EH (cell line): ENCODE results near the gene DNAJB1.
A peak's percentile ranks its signal among the peaks of the same experiment; 100 is the strongest.

ENCODE experiments used
- DNase-seq: peaks from one replicate; pipeline ENCODE4 v3.0.0-alpha.2; 2015; ENCODE audit warnings: low read depth

Gene DNAJB1

GRCh38 chr19:14496029-14496833, 22.0 kb downstream of the DNAJB1 start, which contains the start of gene GIPC1:
Gene GIPC1, minus strand, starts transcription at chr19:14496127. Its CDS starts 13,151 bp downstream, at chr19:14482976.
- peak; percentile 98 for DNase-seq

DNA sequence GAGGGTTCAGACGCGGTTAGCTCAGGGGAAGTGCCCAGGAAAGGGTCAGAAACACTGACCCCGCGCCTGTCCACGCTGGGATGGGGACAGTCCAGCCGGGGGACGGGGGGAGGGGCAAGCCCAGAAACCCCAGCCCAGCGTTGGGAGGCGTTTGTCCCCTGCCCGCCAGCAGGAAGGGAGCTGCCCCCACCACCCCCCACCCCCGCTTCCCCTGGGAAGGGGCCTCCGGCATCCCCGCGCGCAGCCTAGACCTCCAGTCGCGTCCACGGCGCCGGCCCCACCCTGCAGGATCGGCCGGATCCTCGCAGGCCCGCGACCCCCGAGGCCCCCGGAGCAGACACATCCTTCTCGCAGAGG, 22.5 kb downstream of the DNAJB1 start:
- no peak for DNase-seq

DNA sequence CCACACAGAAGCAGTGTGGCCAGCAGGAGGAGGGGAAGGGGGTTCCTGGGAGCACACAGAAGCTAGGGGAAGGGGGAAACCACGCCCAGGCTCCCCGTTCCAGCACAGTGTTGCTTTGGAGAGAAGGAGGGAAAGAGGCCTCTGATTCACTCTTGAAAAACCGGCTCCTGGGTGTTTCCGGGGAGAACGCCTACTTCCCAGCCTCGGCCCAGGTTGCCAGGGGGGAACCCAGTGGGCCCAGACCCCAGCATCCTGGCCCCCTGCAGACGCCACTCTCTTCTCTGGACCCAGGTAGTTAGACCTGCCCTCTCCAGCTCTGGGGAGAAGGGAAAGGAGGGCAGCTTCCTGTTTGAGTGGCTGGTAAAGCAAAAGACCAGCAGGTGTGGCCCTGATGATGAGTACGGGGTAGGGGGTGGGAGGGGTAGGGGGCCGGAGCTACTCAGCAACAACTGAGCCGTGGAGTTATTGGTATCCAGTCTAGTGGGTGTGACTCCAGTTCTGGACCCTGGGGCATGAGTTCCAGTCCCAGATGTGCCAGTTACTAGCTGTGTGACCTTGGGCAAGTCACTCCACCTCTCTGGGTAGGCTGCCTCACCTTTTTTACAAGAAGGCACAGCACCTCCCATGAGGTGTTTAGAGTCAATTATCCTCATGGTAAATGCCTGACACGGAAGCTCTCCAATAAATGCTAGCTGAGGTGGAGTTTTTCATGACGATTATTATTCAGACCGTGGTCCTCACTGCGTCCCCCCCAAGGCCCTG, 23.1 kb downstream of the DNAJB1 start:
- DNase-seq: peak; percentile 29

DNA sequence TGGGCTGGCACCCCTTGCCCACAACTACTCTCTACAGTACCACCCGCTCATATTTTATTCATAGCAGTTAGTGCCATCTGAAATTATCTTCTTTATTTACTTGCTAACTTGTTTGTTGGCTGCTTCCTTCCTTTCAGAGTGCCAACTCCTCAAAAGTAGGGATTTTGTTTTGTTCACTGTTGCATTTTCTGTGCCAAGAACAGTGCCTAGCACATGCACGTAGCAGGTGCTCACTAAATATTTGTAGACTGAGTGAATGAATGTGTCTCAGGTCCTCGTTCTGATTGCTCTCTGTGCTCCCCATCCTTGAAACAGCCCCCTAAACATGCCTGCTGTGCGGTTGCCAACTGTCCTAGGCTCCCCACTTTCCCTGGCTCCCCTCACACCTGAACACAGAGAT, 23.8 kb downstream of the DNAJB1 start:
- DNase-seq: no peak

GRCh38 chr19:14492756-14493337, 25.4 kb downstream of the DNAJB1 start:
- DNase-seq: no peak

- no peak for DNase-seq
These were observed 30.6 kb downstream of the DNAJB1 start for GRCh38 chr19:14487370-14488125.

DNA sequence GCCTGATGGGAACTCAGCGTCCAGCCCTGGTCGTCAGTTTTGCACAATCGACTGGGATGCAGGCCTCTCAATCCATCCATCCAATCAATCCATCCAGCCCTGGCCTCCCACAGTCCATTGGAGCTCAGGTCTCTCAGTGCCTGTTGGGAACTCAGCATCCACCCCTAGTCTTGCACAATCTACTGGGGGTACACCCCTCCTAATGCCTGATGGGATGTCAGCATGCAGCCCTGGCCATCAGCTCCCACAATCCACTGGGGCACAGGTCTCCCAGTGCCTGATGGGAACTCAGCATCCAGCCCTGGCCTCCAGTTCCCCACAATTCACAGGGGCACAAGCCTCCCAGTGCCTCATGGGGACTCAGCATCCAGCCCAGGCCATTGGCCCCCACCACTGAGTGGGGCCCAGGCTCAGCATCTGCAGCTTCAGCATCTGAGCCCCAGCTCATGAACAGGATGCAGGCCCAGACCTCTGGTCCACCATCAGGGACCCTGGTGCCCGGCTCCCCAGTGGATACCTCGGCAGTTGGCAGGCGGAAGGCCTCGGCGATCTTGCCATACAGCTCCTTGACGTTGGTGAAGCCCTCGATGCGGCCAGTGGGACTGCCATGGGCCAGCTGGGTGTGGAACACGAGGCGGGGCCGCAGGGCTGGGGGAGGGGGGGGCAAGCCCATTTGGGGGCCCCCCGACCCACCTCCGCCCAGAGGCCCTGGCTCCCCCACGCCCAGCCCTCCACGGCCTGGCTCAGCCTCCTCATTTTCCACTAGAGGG, 35.8 kb downstream of the DNAJB1 start:
- DNase-seq: no peak

GRCh38 chr19:14480700-14481079, 37.5 kb downstream of the DNAJB1 start:
- DNase-seq: peak; percentile 62

DNA sequence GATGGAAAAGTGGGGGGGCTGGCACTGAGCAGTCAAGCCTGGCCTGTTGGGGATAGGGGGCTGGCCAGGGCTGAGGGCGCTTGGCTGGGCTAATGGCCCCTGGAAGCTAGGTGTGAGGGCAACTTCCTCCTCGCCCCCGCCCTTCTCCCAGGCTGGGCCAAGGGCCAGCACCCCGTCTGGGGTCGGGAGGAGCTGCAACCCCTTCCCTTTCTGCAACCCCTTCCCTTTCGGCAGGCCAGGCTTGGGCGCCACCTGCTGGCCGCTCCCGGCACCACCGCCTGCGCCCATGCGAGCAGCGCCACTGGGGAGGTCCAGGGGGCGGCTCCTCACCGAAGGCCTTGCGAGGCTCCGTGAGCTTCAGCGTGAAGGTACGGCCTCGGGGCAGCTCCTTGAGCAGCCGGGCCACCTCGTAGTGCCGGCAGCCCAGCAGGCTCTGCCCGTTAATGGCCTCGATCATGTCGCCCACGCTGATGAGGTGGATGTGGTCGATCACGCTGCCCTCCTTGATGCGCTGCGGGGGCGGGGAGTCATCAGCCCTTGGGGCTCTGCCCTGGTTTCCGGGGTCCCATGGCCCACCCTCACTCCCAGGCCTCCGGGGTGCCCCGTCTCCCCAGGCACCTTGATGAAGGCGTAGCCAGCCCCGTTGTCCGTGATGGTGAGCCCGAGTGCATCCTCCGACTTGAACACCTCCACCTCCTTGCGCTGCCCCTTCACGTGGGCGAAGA, 38.1 kb downstream of the DNAJB1 start:
- peak; percentile 24 for DNase-seq

DNA sequence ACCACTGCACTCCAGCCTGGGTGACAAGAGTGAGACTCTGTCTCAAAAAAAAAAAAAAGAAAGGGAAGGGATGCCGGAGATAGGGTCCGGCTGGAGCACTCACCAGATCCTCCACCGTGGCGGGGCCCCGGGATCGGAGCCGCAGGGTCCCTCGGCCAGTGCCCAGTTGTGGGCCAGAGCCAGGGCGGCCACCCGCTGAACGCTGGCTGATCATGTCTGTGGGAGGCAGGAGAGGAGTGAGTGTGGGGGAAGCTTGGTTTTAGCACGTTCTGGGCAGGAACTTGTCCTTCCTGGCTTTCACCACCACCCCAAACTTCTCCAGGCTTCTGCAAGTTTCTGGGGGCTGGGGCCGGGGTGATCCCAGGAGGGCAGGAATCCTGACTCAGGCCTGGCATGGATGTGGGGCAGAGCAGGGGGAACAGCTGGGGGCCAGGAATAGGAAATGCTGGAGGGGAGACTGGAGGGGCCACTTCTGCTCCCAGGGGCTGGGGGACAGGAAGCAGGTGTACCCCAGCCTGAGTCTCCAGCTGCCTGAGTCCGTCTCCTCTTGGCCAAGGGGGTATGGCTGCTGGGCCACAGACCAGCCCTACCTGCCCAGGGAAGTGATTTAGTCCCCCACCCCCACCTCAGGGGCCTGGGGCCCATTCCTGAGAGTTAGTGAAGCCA, 38.8 kb downstream of the DNAJB1 start:
- no peak for DNase-seq

DNA sequence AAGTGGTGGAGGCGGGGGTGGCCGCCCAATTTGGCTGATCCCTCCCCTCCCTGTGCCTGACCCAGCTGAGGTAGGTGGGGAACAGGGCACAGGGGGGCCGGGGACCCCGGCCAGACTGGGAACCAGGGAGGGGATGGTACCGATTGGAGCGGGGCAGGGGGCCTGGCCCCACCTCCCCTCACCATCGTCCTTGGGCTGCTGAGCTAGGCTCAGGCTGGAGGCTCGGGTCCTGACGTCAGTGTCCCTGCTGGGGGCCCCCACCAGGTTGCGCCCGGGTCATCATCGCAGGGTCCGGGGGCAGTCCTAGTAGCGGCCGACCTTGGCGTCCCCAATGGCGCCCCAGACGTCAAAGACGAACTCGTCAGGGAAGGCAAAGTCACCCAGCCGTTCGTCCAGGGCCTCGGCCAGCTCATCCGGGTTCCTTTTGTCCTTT, 40.1 kb downstream of the DNAJB1 start:
- DNase-seq: no peak

DNA sequence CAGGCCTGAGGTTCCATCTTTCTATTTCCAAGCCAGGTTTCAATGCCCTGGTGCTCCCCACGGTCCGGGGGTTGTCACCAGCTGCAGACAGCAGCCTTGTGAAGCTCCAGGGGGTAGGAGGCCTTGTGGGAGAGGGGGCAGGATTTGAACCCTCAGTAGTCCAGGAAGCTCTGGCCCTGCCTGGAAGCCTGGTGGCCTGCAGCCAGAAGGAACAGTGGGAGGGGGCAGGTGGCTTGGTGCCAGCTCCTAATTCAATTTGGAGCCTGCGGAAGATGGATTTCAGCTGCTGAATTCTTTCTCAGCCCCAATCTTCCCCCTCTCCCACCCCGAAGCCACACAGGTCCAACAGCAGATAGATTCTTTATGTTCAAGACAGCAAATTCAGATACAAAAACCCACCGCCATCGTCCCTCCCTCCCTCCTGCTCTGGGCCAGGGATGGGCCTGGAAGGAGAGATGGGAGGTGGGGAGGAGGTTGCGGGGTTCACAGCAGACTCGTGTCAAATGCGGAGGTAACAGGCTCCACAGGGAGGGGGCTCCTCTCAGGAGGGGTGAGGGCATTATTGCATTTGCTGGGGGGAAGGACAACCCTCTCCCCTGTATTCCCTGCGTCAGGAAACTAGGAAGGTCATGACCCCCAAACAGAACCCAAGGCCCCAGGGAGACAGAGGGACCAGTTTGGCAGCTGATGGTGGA, 40.6 kb downstream of the DNAJB1 start:
- no peak for DNase-seq

DNA sequence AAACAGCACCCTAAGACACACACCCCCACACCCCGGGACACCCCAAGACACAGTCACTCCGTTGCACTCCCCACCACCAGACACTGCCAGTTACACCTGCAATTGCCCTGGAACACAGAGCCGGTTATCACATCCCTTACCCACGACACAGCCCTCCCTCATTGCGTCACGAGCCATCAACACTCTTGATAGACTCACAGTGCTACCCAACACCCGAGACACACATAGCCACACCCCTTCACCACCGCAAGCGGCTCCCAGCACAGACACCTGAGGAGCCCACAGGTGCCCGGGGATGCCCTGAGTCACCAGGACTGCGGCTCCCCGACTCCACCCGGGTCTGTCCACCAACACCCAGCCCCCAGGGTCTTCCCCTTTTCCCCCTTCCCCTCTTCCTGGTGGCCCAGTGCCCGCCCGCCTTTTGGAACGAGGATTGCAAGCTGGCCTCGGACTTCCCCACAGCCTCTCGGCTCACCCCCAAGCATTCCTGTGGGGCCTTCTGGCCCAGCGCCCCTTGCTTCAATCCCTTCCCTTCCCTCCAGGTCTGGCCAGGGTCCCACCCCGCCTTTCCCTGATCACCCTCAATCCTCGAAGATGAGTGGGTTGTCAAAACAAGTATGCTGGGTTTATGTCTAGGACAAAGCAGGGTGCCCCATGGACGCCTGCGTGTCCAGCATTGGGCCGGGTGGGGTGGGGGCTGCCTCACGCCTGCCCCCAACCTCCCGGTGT, 41.4 kb downstream of the DNAJB1 start:
- DNase-seq: peak; percentile 59

DNA sequence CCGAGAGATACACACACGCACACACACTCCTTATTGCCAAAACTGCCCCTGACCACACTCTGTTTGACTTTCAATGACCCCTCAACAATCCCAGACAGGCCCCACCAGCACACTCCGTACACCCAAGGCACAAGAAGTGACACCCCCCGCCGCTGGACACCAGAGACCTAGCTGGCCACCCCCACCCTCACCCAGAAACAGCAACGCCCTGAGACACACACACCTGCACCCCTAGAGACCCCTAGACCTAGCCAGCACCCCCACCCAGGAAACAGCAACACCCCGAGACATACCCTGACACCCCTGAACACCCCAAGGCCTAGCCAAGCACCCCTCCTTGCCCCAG, 41.9 kb downstream of the DNAJB1 start:
- no peak for DNase-seq

DNA sequence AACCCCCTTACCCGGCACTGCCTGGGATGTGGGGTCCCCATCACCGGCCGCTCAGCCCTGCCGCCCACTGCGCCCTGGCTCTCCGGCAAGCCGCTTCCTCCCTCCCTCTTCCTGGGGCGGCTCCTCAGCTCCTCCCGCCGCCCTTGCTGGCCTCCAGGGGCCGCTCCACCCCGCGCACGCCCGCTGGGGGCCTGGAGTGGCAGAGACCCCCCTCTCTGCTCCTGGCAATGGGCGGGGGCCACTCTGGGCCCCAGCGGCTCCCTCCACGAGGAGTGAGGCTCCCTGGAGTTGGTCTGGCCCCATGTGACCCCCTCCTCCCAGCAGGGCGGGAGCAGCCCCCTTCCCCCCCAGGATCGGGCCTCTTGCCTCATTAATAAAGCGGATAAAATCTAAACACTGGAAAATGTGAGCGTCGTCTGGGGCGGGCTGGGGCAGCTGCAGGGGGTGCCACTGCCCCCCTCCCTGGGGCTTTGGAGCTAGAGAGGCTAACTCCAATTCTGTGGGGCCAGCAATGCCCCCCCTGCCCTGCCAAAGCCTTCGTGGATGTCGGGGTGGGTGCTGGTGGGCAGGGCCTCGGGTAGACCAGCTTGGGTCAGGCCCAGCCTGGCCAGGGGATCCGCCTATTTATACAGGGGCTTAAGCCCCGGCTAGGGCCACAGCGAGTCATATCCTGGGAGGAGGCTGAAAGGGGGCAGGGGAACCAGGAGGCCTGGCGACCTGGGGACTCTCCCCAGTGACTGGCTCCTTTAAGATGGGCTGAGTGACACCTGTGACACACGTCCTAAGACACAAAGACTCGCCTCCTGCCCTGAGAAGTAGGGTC, 42.7 kb downstream of the DNAJB1 start, which contains the start of gene PTGER1:
PTGER1 (minus strand) TSS at position 104 of the 823 bp plus-strand sequence. CDS start 1,034 bp downstream, outside the sequence.
- DNase-seq: peak; percentile 51

DNA sequence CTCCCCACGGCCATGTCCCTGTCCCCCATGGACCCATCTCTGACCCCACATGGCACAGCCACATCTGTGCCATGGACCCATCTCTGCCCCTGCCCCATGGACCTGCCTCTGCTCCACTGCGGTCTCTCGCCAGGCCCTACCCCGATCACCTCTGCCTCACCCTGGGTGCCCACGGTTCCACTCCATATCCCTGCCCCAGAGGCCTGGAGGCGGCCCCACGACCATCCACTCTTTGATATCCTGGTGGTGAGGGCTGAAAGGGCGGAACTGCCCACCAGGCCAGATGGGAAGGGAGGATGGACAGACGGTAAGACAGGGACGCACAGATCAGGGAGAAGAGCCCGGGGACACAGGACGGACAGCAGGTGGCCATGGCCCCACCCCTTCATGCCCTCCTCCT, 43.4 kb downstream of the DNAJB1 start:
- no peak for DNase-seq

DNA sequence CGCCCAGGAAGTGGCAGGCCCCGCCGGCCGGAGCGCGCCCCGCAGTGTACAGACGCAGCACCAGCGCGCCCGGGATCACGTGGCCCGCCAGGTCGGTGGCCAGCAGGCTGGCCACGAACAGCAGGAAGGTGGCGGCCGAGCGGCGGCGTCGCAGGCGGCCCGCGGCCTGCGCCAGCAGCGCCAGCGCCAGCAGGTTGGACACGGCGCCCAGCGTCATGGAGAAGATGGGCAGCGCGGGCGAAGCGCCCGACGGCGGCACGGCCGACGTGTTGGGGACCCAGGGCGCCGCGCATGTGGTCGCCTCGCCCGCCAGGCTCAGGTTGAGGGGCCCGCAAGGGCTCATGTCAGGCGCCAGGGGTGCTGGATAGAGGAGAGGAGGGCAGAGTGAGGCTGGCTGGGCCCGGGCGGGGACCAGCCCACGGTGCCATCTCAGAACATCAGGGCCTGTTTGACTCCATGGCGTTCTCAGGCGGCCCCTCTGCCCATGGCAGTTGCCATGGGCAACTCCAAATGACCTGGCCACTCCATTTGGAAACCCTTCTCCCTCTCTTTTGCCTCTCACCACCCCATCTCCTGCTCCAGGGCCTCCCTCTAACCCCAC, 44.1 kb downstream of the DNAJB1 start:
- DNase-seq: no peak
